NCI-H2107 (cell line): ENCODE measurements around the gene HRCT1.
"Not testable (repeated sequence)": the region's sequence is repeated elsewhere in the genome, so short reads cannot be mapped to it uniquely, and the experiment has no call there.

Experiments
- DNase-seq: peaks from one replicate; lab custom pipeline; 2025; lab: John Stamatoyannopoulos, UW

The HRCT1 gene

GRCh38 chr9:35905912-35906679, at the start of gene HRCT1:
Gene HRCT1, plus strand, starts transcription at chr9:35906202. Its CDS starts 86 bp downstream, at chr9:35906288.
- DNase-seq: peak; percentile 29

- DNase-seq: no peak
These were observed 49.8 kb upstream of the HRCT1 start for GRCh38 chr9:35856206-35856605.

GRCh38 chr9:35856882-35857281, 49.1 kb upstream of the HRCT1 start:
- DNase-seq: no peak

- DNase-seq: no peak
These were observed 47.5 kb upstream of the HRCT1 start for GRCh38 chr9:35858458-35858857.

GRCh38 chr9:35859310-35859989, 46.6 kb upstream of the HRCT1 start:
- no peak for DNase-seq

- DNase-seq: no peak
These were observed 46.0 kb upstream of the HRCT1 start for GRCh38 chr9:35859990-35860339.

- no peak for DNase-seq
These were observed 44.7 kb upstream of the HRCT1 start for GRCh38 chr9:35861161-35861897.

GRCh38 chr9:35862328-35862727, 43.7 kb upstream of the HRCT1 start:
- DNase-seq: no peak

GRCh38 chr9:35863583-35863982, 42.4 kb upstream of the HRCT1 start:
- no peak for DNase-seq

GRCh38 chr9:35864695-35865255, 41.2 kb upstream of the HRCT1 start:
- no peak for DNase-seq

GRCh38 chr9:35867538-35867937, 38.5 kb upstream of the HRCT1 start:
- DNase-seq: no peak

GRCh38 chr9:35868933-35869332, 37.1 kb upstream of the HRCT1 start:
- DNase-seq: no peak

- no peak for DNase-seq
These were observed 36.3 kb upstream of the HRCT1 start for GRCh38 chr9:35869621-35870216.

GRCh38 chr9:35870351-35870923, 35.6 kb upstream of the HRCT1 start, which contains the start of gene OR13J1:
Gene OR13J1, minus strand, starts transcription at chr9:35870401. Its CDS starts 0 bp downstream, at chr9:35870401.
- no peak for DNase-seq

GRCh38 chr9:35871545-35871944, 34.5 kb upstream of the HRCT1 start:
- no peak for DNase-seq

- DNase-seq: no peak
These were observed 33.5 kb upstream of the HRCT1 start for GRCh38 chr9:35872505-35872904.

- peak; percentile 59 for DNase-seq
These were observed 23.6 kb upstream of the HRCT1 start for GRCh38 chr9:35882263-35882848.

GRCh38 chr9:35882996-35883395, 23.0 kb upstream of the HRCT1 start:
- no peak for DNase-seq

- DNase-seq: not testable (repeated sequence)
These were observed 21.1 kb upstream of the HRCT1 start for GRCh38 chr9:35884908-35885307.

- DNase-seq: no peak
These were observed 14.4 kb upstream of the HRCT1 start for GRCh38 chr9:35891646-35892045.

- no peak for DNase-seq
These were observed 14.0 kb upstream of the HRCT1 start for GRCh38 chr9:35892051-35892450.
